SIG-M5 treated with dmso at 0.1 percent for 504 hours (cell line): ENCODE data around the gene WDR7.

Experiments
- DNase-seq: peaks from one replicate; lab custom pipeline; 2025; ENCODE audit not compliant: unreplicated experiment; lab: John Stamatoyannopoulos, UW

WDR7 gene

DNA sequence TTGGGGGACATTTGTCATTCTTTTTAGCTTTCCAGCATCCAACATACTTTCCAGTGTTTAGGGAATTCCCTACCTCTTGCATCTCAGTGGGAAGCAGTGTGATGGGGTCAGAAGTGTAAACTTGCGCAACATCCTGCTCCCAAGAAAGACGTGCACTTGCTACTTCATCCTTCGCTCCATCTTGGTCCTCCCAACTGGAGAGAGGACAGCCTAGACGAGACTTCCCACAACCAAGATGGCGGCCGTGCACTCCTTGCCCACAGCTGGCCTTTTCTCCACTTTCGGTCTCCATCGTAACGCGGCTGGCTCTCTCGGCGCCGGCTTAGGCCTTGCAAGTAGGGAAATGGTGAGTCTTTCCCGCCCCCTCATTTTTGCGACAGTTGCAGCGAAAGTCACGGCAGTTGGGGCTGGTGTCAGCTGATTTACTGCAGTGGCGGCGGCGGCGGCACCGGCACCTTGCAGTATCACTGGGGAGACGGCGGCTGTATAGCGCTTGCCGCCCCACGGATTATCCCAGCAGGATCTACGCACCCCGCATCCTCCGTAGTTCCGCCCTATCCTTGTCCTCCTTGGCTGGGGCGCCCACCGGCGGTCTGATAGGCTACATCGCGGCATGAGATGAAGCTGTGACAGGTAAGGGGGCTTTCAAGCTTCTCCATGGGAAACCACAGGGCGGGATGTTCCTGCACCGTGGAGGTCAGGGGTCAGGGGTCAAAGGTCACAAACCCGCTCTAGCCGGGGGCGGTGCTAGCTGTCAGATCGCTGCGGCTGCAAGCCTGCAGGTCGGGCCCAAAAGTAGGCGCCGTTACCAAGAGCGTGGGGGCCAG, at the start of gene WDR7:
TSS of gene WDR7 (plus strand) at position 416 of the 827 bp plus-strand sequence. CDS start 21,157 bp downstream, outside the sequence.
- DNase-seq, result peak; percentile 95

GRCh38 chr18:56606618-56607017, 44.5 kb upstream of the WDR7 start:
- no peak for DNase-seq

DNA sequence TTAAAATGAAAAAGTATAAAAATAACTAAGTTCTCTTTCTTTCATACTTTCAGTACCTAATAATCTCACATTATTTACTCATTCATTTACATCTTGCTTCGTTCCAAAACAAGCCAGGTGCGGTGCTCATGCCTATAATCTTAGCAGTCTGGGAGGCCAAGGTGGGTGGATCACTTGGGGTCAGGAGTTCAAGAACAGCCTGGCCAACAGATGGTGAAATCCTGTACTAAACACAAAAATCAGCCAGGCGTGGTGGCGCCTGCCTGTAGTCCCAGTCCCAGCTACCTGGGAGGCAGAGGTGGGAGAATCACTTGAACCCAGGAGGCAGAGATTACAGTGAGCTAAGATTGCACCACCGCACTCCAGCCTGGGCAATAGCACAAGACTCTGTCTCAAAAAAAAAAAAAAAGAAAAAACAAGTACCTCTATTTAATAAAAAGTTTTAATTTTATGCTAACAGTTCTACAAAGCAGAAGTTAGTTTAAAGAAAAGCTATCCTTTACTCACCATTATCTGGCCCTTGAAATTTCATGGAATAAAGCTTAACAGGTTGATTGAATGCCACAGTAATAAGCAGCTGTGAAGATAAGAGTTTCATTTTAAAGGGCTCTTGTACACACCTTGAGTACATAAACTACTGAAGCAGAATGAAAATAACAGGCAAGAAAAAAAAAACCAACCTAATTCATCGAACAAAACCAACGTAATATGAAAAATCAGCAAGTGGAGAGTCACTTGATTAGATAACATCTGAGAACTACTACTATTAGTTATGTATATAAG, 35.2 kb upstream of the WDR7 start:
- no peak for DNase-seq

DNA sequence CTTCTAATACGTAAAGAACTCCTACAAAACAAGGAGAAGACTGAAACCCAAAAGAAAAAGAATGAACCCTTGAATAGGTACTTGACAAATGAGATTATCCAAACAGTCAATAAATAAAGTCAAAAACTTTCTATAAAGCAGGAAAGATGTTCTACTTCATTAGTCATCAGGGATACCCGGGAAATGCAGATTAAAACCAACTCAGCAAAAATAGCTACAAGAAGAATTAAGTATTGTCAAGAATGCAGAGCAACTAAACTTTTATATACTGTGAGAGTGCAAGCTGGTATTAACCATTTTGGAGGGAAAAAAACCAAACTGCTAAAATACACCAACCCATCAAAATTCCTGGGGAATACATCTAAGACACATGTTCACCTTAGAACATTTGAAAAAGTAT, 23.2 kb upstream of the WDR7 start:
- no peak for DNase-seq

GRCh38 chr18:56632070-56633022, 18.8 kb upstream of the WDR7 start:
- no peak for DNase-seq

DNA sequence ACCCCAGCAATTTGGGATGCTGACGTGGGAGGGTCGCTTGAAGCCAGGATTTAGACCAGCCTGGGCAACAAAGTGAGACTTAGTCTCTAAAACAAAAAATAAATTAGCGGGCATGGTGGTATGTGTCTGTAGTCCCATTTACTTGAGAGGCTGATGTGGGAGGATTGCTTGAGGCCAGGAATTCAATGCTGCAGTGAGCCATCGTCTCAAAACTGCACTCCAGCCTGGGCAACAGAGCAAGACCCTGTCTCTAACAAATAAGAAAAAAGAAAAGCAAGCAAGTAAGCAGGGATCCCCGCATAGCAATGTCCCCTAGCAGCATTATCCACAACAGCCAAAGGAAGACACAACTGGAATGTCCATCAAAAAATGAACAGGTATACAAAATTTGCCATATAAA, 16.2 kb upstream of the WDR7 start:
- no peak for DNase-seq

DNA sequence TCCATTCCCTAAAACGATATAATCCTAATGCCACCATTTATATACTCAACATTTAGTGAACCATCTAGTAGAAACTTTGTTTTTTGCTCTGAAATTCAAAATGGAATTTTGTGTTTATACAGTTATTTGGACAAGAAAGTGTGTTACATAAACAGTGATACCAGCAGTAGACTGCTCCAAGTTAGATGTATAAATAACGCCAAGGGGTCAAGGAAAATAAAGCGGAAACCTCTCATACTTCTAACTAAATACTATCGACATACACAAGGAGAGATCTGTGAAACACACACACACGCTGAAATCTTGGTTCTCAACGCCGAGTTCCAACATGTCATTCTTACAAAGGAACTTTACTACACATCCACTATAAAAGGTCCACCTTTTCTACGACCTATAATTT, 14.0 kb upstream of the WDR7 start:
- peak; percentile 6 for DNase-seq

- no peak for DNase-seq
Observed at GRCh38 chr18:56637711-56638231, 13.4 kb upstream of the WDR7 start.

DNA sequence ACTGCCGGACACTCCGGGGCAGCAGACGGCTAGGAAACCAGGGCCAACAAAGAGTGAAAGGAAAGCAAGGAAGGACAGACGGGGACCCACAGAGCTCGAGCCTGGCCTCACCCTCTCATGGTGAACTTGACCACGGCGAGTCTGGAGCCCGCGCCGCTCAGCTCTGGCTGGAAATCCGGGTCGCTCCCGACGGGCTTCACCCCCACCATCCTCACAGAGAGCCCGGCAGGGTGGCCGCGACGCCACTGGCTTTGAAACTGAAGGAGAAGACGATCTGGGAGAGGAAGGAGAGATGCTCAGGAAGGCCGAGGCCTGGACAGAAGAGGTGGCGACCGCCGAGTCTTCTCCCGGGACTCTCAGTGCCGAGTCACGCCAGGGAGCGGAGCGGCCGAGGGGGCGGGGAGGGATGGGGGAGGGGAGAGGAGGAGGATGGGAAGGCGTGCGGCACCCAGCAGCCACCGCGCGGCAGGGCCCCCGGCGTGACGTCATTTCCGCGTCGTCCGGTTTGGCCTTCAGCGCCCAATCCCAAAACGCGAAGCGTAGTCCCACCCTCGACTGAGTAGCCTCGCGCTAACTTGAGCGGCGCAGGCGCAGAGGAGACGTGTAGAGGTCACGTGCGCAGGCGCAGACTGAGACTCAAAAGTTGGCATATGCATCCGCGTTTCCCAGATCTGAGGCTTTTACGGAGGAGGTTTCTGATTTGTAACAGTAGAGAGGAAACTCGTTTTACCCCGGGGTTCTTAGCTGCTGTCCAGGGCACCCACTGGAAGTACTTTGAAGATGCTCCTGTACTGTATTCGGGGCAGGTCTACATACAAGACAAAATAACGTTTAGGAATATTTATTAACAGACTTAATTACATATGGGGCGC, 12.7 kb upstream of the WDR7 start, which contains the start of gene TXNL1:
TSS of gene TXNL1 (minus strand) at position 361 of the 872 bp plus-strand sequence. CDS start at position 209, 152 bp downstream.
- DNase-seq, result peak; percentile 94

DNA sequence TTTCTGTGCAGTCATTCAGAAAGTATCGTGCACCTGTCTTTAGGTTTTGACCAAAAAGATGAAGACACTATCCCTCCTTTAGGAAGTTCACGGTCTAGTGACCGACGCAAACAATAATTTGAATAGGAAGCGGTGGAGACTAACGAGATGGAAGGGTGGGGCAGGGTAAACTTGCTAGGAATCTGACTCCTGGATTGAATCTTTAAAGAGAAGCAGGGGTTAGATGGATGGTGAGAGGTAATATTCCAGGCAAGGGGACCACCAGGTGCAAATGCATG, 12.1 kb upstream of the WDR7 start:
- no peak for DNase-seq

GRCh38 chr18:56639571-56639970, 11.6 kb upstream of the WDR7 start:
- DNase-seq, result no peak

DNA sequence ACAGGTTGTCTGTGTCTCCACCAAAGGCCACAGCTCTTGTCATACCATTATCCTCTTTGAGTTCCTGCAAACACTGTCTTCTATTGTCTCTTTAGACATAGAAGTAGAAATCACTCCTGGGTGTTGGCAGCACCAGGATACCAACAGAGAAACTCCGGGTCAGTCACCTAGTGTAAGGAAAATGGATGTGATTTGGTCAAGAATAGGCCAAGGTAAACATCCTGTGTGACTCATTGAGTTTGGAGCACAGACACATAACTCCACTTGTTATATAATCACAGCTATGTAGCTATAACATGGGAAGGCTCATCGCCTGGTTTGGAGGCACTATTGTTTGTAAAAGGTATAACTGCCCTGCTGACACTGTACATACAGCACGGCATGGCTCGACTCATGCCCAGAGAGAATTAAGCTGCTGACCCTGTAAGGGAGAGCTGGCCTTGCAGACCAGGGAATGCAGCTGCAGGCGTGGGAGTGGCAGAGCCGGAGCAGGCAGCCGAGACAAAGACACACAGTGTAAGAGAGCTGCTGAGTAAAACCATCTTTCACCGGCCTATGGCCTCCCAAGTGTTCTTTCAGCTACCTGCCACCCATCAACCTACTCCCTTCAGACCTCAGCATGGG, 9.3 kb upstream of the WDR7 start:
- DNase-seq, result no peak

GRCh38 chr18:56643381-56643780, 7.8 kb upstream of the WDR7 start:
- no peak for DNase-seq

GRCh38 chr18:56645415-56646016, 5.6 kb upstream of the WDR7 start:
- peak; percentile 38 for DNase-seq

DNA sequence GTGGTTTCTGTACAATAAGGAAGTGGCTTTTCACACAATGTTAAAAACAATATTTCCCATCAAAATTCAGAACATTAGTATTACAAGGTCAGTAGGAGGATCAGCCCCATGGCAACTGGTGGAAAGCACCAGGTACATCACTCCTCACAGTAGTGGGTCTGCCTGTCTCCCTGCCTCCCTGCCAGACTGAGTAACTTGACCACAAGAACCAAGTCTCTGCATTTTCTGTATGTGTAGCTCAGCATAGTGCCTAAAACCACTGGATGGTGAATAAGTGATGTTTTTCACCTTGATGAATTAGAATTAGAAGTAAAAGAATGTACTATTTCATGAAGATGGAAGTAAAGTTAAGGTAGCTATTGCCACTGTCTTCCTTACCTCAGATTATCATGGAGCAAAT, 4.1 kb upstream of the WDR7 start:
- DNase-seq, result no peak

DNA sequence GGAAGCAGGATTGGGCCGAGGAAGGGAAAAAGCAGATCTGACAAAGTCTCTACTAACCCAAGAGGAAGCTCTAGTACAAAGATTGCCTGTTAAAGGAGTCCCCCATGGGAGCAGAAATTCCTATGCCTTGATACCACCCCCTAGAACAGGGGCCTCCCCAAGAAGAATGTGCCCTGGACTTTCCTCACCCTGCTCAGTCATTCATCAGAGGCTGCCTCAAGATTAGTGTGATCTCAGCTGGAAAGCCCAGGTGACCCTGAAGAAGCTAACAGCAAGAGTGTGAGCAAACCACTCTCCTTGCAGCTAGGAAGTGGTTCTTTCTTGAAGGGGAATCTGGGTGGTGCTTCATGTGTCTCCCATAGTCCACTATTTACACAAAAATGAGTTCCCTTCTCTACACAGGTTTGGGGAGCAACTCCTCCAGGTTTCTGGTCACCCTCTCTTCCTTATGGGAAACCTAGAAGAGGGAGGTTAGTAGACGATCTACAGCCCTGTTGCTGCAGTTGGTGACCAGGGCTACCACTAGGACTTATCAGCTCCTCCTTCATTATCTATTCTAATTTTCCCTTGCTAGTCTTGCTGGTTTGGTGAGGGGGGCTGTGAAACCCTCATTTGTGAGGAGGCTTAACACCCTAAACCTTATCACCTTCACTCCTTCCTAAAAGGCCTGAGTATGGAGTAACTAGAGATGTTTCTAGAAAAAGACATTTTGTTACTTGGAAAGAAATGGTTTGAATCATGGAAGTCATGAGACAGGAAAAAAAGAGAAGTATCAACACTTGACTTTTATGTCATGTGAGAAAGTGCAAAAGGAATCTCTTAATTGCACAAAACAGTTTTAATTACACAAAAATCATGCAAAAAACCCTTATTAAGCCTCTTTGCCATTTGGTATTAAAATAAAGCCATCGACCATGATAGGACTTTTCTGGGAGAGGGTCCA, 2.9 kb upstream of the WDR7 start:
- DNase-seq, result no peak

GRCh38 chr18:56649996-56650395, 1.2 kb upstream of the WDR7 start:
- no peak for DNase-seq

GRCh38 chr18:56651771-56652092, 573 bp downstream of the WDR7 start:
- DNase-seq, result no peak
